Measurements from ENCODE around the gene CTNNA2.

Gene CTNNA2

GRCh38 chr2:80370375-80371009, 857.6 kb downstream of the CTNNA2 start:
- Histone ChIP-seq H3K27ac (ENCODE audit: low read length) (no peak overlapping the region), H4K20me1 (ENCODE audit: insufficient read depth, low read length) (no peaks in the 10 kb centered on the region), H2AFZ (ENCODE audit: low read depth, low read length) (no peak overlapping the region), H3K36me3 (ENCODE audit: insufficient read depth, low read length) (no peaks in the 10 kb centered on the region), H3K4me3 (ENCODE audit: low read depth in 1 of 2, low read length in 2 of 2) (no peak overlapping the region), H3K4me2 (ENCODE audit: insufficient read depth, low read length) (no peak overlapping the region), H3K9ac (ENCODE audit: low read depth, low read length) (no peak overlapping the region), H3K79me2 (ENCODE audit: insufficient read depth, low read length) (no peaks in the 10 kb centered on the region), H3K9me3 (ENCODE audit: insufficient read depth, low read length, severe bottlenecking) (no peaks in the 10 kb centered on the region), H3K4me1 (ENCODE audit: insufficient read depth, low read length) (no peaks in the 10 kb centered on the region), H3K27me3 (ENCODE audit: insufficient read depth, low read length, poor library complexity) (no peaks in the 10 kb centered on the region)
- no peak for ATAC-seq (ENCODE audit: insufficient read depth, low read depth)
- DNase-seq, result no peak
- TF ChIP-seq CTCF (IDR thresholded peaks at IDR 0.05; ENCODE audit: borderline replicate concordance, extremely low read depth, low read length, poor library complexity, severe bottlenecking), result no peak
- TF ChIP-seq EZH2 (IDR thresholded peaks at IDR 0.05; ENCODE audit: borderline replicate concordance, low read depth, low read length, severe bottlenecking), result no peak

- H3K27me3 ChIP-seq (ENCODE audit: insufficient read depth, low read length, poor library complexity), result no peaks in the 10 kb centered on the region
- ATAC-seq (ENCODE audit: insufficient read depth, low read depth), result no peak
These were observed 861.3 kb downstream of the CTNNA2 start for GRCh38 chr2:80374105-80374504.

GRCh38 chr2:80377071-80377470, 864.2 kb downstream of the CTNNA2 start:
- H3K27ac ChIP-seq (ENCODE audit: low read length), result no peak overlapping the region
- no peak for TF ChIP-seq EZH2 (IDR thresholded peaks at IDR 0.05; ENCODE audit: borderline replicate concordance, low read depth, low read length, severe bottlenecking)
- TF ChIP-seq CTCF (IDR thresholded peaks at IDR 0.05; ENCODE audit: borderline replicate concordance, extremely low read depth, low read length, poor library complexity, severe bottlenecking), result no peak

More at GRCh38 chr2:80374105-80374504, 861.3 kb downstream of the CTNNA2 start:
- TF ChIP-seq EZH2 (IDR thresholded peaks at IDR 0.05; ENCODE audit: borderline replicate concordance, low read depth, low read length, severe bottlenecking) (no peak), CTCF (IDR thresholded peaks at IDR 0.05; ENCODE audit: borderline replicate concordance, extremely low read depth, low read length, poor library complexity, severe bottlenecking) (no peak)
- Histone ChIP-seq H3K36me3 (ENCODE audit: insufficient read depth, low read length) (no peaks in the 10 kb centered on the region), H3K4me1 (ENCODE audit: insufficient read depth, low read length) (no peaks in the 10 kb centered on the region), H3K4me2 (ENCODE audit: insufficient read depth, low read length) (no peak overlapping the region), H3K4me3 (ENCODE audit: low read depth in 1 of 2, low read length in 2 of 2) (no peak overlapping the region), H2AFZ (ENCODE audit: low read depth, low read length) (no peak overlapping the region), H3K79me2 (ENCODE audit: insufficient read depth, low read length) (no peaks in the 10 kb centered on the region), H3K27ac (ENCODE audit: low read length) (no peak overlapping the region), H3K9me3 (ENCODE audit: insufficient read depth, low read length, severe bottlenecking) (no peaks in the 10 kb centered on the region), H4K20me1 (ENCODE audit: insufficient read depth, low read length) (no peaks in the 10 kb centered on the region), H3K9ac (ENCODE audit: low read depth, low read length) (no peak overlapping the region)
- no peak for DNase-seq

More at GRCh38 chr2:80377071-80377470, 864.2 kb downstream of the CTNNA2 start:
- Histone ChIP-seq H4K20me1 (ENCODE audit: insufficient read depth, low read length) (no peaks in the 10 kb centered on the region), H3K27me3 (ENCODE audit: insufficient read depth, low read length, poor library complexity) (no peaks in the 10 kb centered on the region), H3K4me1 (ENCODE audit: insufficient read depth, low read length) (no peaks in the 10 kb centered on the region), H3K9me3 (ENCODE audit: insufficient read depth, low read length, severe bottlenecking) (no peaks in the 10 kb centered on the region), H3K4me2 (ENCODE audit: insufficient read depth, low read length) (no peak overlapping the region), H3K79me2 (ENCODE audit: insufficient read depth, low read length) (no peaks in the 10 kb centered on the region), H3K36me3 (ENCODE audit: insufficient read depth, low read length) (no peaks in the 10 kb centered on the region), H3K9ac (ENCODE audit: low read depth, low read length) (no peak overlapping the region), H2AFZ (ENCODE audit: low read depth, low read length) (no peak overlapping the region), H3K4me3 (ENCODE audit: low read depth in 1 of 2, low read length in 2 of 2) (no peak overlapping the region)
- no peak for DNase-seq
- no peak for ATAC-seq (ENCODE audit: insufficient read depth, low read depth)
